Mucosa of descending colon (tissue), 3 donors: ENCODE results near the gene ADAM22. TPM values are rescaled to one million over a fixed set of nuclear protein-coding genes. Genes with fewer than 3 reads are reported as not detected.

Experiments used
- ATAC-seq: fragments of 200-7000 bp; cut with Tn5 transposase; one replicate; pipeline ENCODE4 v1.9.1; 2020; ENCODE audit warnings: mild to moderate bottlenecking, moderate library complexity
- DNase-seq, 3 donors: peaks; one replicate each; pipeline ENCODE4 v3.0.0-alpha.2; 2020
- H3K36me3 ChIP-seq: fragments of 200-600 bp; one replicate; pipeline ENCODE4 v1.8.0; 2021; ENCODE audit warnings: low read depth, mild to moderate bottlenecking
- H3K4me1 ChIP-seq: fragments of 200-600 bp; one replicate; pipeline ENCODE4 v1.8.0; 2021; ENCODE audit warnings: low read depth, mild to moderate bottlenecking
- H3K4me3 ChIP-seq: fragments of 200-600 bp; one replicate; pipeline ENCODE4 v1.8.0; 2021; ENCODE audit warnings: mild to moderate bottlenecking
- H3K9me3 ChIP-seq: fragments of 200-600 bp; one replicate; pipeline ENCODE4 v1.8.0; 2021; ENCODE audit warnings: mild to moderate bottlenecking
- CTCF ChIP-seq: fragments of 200-600 bp; IDR thresholded peaks from one replicate; pipeline ENCODE4 v1.8.0; 2022; ENCODE audit warnings: antibody characterized with exemption, mild to moderate bottlenecking
- intact Hi-C, 2 donors: fragments of 100-400 bp; cut with DNase I in 1 of 2; cut with micrococcal nuclease in 1 of 2; formaldehyde crosslinking; loops; one replicate each; pipeline versions ENCODE4 v1.11.0 to v1.11.1; 2022; cut with DNase I, micrococcal nuclease
- total RNA-seq, 3 donors: library from RNA; stranded (reverse); fragmentation: NEBNext Ultra II Directional in 2 of 3; extraction: Animal tissue kit (Norgen Biotek cat#: 25700) in 2 of 3; gene quantifications; one replicate each; pipeline versions ENCODE4 v1.2.1 to v1.2.4, GENCODE V29; 2021 to 2023
- donor health status: DM: no; HTN: no; CAD: no; lungs with moderate emphysema.
- donor health status: DM: no; HTN: no; CAD: no.
- donor health status: DM: no; HTN: yes; CAD: no.

Gene ADAM22
- total RNA-seq, 3 donors from 2014 or later, result 1.8 to 4.6 (median 3.7) TPM

GRCh38 chr7:88244258-88244657 is 310.2 kb downstream of the ADAM22 start:
- DNase-seq, result no peak
- Histone ChIP-seq H3K4me3 (no peak overlapping the region), H3K9me3 (no peaks in the 10 kb centered on the region), H3K36me3 (no peaks in the 10 kb centered on the region), H3K4me1 (no peaks in the 10 kb centered on the region)
- ATAC-seq, result no peak
- TF ChIP-seq CTCF, result no peak
- intact Hi-C loops, result no loop called here

Other genes with a start within 250 kb of the ADAM22 start
- 10 to 100 TPM; 21.6 to 31.1 (median 29.0) TPM for gene SLC25A40, start 57.9 kb upstream of the ADAM22 start, total RNA-seq
- gene DBF4, start 57.8 kb upstream of the ADAM22 start, total RNA-seq, result 10 to 100 TPM in 2 of 3 donors, 1 to 10 TPM in 1; 9.4 to 18.2 (median 13.4) TPM